GM19193 (cell line): ENCODE measurements around the gene INIP.

Experiments
- POLR2A ChIP-seq: IDR thresholded peaks from 4 replicates; pipeline ENCODE4 v1.6.1; 2011; ENCODE audit not compliant: insufficient read depth, insufficient read length; ENCODE audit errors: extremely low read depth

Gene INIP, protein sequence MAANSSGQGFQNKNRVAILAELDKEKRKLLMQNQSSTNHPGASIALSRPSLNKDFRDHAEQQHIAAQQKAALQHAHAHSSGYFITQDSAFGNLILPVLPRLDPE

DNA sequence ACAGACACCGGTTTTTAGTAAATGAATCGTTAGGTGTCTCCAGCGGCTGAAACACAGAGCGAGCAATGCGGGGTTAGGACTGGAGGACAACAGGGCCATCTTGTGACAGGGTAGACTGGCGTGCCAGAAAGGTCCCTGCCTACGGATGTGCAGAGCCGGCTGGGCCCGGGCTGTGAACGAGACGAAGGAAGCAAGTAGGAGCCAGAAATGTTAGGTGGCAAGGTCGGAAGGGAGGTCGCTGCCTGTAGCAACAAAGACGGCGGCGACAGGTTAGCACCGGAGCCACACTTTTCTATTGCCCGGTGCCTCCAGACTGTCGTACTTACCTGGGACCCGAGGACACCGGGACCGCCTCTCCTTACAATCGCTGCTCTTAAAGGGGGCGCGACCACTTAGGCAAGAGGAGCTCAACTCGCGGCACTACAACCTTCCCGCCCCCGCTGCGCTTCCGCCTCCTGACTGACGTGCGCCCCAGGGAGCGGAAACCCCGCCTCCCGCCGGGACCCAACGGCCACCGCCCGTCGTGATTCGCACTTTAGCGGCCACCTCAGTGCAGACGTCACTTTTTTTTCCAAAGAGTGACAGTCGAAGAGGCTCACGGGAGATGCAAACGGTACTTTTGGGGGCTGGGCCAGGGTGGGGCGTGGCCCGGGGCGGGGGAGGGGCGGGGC, at the start of gene INIP:
TSS of gene INIP (minus strand) at position 457 of the 671 bp plus-strand sequence. CDS start 1,632 bp downstream, outside the sequence.
- TF ChIP-seq POLR2A = peak; percentile 76

DNA sequence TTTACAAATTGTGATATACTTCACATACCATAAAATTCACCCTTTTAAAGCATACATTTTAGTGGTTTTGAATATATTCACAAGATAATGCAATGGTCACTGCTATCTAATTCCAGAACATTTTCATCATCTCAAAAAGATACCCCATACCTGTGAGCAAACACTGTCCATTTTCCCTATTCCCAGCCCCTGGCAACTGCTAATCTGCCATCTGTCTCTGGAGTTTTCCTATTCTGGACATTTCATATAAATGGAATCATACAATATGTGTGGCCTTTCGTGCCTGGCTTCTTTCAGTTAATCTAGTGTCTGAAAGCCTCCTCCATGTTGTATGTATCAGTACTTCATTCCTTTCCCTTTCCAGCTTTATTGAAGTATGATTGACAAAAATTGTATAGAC, 47.4 kb upstream of the INIP start:
- TF ChIP-seq POLR2A = no peak

DNA sequence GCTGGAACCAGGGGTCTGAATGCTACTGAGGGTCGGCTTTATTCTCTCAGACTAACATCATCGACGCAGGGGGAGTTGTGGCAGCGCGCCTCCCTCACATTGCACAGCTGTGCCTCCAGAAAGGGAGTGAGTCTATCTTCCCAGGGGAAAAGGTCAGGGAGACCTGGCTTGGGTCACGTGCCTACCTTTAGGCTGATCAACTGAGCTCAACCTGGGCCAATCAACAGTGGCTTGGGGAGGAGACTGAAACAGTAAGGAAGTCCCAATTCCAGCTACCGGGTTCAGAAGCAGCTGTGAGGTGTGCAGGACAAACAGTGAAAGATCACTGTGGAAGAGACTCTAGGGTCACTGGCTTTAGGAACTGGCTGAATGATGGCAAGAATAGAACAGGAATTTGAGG, 46.9 kb upstream of the INIP start:
- TF ChIP-seq POLR2A = no peak

DNA sequence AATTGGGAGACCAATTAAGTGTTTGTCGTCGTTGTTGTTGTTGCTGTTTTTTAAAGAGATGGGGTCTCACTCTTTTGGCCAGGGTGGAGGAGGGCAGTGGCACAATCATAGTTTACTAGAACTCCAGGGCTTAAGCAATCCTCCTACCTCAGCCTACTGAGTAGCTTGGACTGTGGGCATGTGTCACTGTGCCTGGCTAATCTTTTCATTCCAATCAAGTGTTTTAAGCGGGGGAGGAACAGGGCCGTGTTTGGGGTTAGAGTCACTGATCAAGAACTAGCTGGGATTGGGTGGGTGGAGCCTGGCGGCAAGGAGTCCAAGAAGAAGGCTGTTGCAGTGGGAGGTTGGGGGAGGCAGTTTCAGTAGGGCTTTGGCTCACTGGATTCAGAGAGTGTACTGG, 46.4 kb upstream of the INIP start:
- TF ChIP-seq POLR2A = no peak

DNA sequence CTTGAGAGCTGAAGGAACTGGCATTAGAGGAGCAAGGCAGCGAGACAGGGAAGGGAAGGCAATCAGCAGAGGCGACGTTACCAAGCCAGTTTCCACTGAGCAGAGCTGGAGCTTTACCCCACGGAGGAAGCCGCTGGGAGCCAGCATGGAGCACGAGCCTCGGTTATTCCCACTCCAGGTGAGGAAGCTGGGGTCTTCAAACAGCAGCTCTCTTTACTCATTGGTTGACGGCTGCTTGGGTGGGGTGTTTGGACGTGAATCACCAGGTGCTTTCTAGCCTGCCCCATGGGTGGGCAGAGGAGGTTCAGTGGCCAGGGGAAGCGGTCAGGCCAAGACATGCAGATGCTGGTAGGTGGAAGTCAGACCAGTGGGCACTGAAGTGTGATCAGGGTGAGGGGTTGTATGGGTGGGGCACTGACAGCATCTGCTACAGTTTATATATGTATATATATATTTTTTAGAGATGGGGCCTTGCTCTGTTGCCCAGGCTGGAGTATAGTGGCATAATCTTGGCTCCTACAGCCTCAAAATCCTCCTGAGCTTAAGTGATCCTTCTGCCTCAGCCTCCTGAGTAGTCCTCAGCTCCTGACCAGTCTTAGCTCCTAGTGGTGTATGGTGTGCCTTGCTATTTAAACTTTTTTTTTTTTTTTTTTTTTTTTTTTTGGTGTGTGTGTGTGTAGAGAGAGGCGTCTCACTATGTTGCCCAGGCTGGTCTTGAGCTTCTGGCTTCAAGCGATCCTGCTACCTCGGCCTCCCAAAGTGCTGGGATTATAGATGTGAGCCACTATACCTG, 45.0 kb upstream of the INIP start:
- no peak for TF ChIP-seq POLR2A

DNA sequence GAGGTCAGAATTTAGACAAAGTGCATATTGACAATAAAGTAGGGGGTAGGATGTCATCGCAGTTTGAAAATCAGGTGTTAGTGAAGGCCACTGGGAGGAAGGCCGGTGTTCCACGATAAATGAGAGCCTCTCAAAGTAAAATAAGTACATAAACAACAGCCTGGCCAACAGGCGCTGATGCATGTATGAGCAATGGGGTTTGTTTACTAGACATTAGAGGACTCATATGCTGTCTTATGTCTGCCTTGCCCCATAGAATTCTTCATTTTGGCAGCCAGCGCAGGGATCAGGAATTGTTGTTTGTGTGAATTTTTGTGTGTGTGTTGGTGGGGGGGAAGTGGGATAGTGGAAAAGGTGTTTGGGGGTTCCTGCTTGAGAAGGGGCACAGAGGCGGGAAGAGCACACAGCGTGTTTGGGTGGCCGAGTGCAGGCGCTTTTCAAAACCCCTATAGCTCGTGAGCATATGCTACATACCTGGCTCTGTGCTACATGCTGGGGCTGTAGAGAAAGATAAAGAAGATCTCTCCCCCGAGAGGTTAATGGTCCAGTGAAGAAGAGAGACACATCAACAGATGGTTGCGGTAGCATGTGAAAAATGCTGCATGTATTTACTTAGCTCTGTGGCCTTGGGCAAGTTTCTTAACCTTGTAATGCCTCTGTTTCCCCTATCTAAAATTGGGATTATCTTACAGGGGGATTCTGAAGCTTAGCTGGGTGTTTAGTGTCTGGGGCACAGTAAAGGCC, 44.2 kb upstream of the INIP start:
- no peak for TF ChIP-seq POLR2A

DNA sequence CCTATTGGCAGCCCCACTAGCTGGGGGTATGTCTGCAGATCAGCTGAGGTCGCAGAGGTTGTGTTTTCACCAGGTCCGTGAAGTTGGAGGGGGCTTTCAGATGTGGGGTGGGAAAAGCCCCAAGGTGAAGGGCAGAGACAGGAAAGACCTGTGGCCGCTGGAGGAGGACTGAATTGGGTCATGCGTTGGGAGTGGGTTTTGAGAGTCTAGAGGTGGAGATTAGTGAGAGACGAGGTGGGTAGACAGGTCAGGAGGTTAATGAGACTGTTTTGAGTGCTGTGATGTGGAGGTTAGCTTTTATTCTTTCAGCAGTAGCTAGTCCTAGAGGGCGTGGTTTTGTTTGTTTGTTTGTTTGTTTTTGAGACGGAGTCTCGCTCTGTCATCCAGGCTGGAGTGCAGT, 42.9 kb upstream of the INIP start:
- TF ChIP-seq POLR2A = no peak

DNA sequence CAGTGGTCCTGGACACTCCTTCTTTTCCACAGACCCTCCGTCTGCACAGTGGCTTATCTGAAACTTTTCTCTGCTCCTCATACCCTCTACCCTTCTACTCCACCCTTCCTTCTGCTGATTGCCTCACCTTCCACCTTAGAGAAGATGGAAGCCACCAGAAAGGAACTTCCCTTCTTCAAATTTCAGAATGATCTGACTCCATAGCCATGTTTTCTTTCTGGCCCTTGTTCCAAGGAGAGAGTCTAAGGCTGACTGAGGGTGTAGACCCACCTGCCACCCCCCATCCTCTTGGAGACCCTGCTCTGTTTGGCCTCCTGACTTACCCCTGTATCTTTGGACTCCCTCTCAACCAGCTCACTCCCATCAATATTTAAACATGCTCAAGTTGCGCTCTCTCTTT, 40.0 kb upstream of the INIP start:
- TF ChIP-seq POLR2A = no peak

DNA sequence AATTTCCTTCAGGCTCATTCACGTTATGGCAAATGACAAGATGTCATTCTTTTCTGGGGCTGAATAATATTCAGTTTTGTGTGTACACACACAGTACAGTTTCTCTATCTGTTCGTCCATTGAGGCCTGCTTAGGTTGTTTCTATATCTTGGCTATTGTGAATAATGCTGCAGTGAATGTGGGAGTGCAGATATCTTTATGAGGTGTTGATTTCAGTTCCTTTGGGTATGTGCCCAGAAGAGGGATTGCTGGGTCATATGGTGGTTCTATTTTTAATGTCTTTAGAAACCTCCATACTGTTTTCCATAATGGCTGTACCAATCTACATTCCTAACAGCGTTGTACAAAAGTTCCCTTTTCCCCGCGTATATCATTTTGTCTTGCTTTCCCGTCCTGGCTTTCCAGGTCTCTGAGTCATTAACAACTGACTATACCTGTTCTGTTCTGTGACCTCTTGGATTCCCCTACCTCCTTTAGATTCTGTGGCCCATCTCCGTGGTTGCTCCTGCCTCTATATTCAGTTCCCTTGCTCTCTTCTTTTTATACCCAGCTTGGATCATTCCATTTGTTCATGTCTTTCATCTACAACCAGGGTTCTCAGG, 39.5 kb upstream of the INIP start:
- no peak for TF ChIP-seq POLR2A

DNA sequence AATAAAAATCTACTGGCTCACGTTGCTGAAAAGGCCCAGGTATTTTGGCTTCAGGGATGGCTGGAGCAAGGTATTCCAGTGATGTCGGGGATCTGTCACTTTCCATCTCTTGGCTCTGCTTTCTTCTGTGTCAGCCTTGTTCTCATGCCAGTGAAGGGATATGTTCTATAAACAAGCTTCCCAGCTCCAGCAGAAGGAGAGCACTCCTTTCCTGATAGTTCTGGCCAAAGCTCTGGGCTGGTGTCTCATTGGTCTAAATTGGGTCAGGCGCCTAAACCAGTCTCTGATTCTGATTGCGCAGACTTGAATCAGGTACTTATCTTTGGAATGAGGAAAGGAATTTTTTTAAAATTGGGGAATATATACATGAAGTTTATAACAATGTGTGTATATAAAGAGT, 37.8 kb upstream of the INIP start:
- TF ChIP-seq POLR2A = no peak

DNA sequence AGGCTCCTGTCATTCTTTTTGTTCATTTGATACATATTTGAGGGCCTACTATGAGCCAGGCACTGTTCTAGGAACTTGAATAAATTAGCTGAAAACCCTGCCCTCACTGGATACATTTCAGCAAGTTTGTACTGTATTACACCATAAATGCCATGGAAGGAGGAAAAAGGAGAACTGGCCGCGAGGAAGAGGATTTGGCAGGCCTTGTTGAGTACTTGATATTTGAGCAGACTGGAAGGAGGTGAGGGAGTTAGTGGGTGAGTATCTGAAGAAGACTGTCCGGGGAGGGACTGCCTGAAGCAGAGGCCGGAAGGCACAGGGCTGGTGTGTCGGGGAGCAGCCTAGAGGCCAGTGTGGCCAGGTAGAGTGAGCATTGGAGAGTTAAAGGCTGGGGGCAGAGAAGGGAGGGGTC, 37.1 kb upstream of the INIP start:
- TF ChIP-seq POLR2A = no peak

DNA sequence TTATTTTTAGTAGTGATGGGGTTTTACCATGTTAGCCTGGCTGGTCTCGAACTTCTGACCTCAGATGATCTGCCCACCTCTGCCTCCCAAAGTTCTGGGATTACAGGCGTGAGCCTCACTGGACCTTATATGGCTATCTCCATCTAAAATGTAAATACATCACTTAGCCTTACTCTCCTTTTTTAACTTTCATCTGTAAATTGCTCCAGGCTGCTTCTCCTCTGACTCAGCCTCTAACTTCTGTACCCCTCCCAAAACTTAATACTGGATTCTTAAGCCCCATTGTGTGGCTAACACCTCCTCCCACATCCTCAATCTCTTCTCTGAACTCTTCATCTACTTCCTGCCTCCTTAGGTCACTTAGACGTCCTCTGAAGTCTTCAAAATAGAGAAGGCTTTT, 36.7 kb upstream of the INIP start:
- no peak for TF ChIP-seq POLR2A

DNA sequence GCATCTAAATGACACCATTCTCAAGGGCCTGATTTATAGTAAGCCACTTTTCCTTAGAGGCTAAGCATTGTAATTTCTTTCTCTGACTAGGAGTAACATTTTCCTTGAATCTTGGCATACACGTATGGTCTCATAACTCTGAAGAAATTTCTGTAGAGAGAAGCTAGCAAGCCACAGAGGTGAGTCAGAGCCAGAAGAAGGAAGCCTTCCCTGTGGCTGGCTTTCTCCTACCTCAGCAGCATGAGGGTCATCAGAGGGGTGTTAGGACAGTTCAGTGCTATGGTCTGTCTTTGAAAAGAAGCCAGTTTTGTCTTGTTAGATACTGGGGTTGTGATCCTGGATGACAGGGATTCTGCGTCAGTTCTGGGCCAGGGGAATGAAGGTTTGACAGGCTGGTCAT, 35.8 kb upstream of the INIP start:
- no peak for TF ChIP-seq POLR2A

DNA sequence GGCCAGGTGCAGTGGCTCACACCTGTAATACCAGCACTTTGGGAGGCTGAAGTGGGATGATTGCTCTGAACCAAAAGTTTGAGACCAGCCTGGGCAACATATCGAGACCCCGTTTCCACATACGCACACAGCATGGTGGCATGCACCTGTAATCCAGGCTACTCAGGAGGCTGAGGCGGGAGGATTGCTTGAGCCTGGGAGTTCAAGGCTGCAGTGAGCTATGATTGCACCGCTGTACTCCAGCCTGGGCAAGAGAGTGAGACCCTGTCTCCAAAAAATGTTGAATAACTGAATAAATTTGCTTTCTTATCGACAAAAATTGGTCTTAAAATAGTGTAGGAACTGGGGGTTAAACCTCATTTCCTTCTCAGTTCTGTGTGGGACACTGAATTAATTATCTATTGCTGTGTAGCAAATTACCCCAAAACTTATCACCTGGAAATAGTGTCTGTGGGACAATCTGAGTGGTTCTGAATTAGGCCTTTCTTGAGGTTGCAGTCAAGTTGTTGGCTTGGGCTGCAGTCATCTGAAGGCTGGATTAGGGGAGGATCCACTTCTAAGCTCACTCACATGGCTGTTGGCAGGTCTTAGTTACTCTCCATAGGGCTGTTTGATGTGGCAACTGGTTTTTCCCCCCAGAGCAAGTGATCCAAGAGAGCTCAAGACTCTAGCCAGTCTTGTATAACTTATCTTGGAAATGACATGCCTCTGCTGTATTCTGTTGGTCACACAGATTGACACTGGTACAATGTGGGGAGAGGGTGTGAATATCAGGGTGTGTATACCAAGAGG, 34.6 kb upstream of the INIP start:
- TF ChIP-seq POLR2A = no peak
